HUES64 (cell line): Measurements from ENCODE around the gene IL17RB.

ENCODE experiments used
- H3K27ac ChIP-seq: 2 replicates; pipeline ENCODE4 v1.7.0; 2013; ENCODE audit warnings: low read depth, low read length, inconsistent platforms
- H3K27me3 ChIP-seq: 2 replicates; pipeline ENCODE4 v1.6.1; 2013; ENCODE audit warnings: mild to moderate bottlenecking, low read length; ENCODE audit not compliant: insufficient read depth
- H3K36me3 ChIP-seq: 2 replicates; pipeline ENCODE4 v1.6.1; 2013; ENCODE audit warnings: mild to moderate bottlenecking, low read length; ENCODE audit not compliant: insufficient read depth
- H3K4me1 ChIP-seq: 2 replicates; pipeline ENCODE4 v1.6.1; 2013; ENCODE audit warnings: mild to moderate bottlenecking, low read length, moderate library complexity; ENCODE audit not compliant: insufficient read depth
- H3K4me3 ChIP-seq: 2 replicates; pipeline ENCODE4 v1.5.1; 2013; ENCODE audit warnings: mild to moderate bottlenecking, low read length, moderate library complexity
- H3K9ac ChIP-seq: 2 replicates; pipeline ENCODE4 v1.6.1; 2013; ENCODE audit warnings: mild to moderate bottlenecking, low read depth, low read length
- H3K9me3 ChIP-seq: 2 replicates; pipeline ENCODE4 v1.6.1; 2013; ENCODE audit warnings: low read depth, low read length; ENCODE audit not compliant: insufficient read depth
- WGBS: fragments of 150-250, 120-280 bp; methylation state at CpG from one replicate; pipeline ENCODE4 v1.1.7; 2013; ENCODE audit warnings: missing lambda C conversion rate; 5-methylcytosine and 5-hydroxymethylcytosine counted together

The IL17RB gene

GRCh38 chr3:53834429-53835095, 11.8 kb upstream of the IL17RB start:
- no peaks in the 10 kb centered on the region for H3K4me1 ChIP-seq
- WGBS, result 96% methylated on average over 6 of the region's 6 CpGs

DNA sequence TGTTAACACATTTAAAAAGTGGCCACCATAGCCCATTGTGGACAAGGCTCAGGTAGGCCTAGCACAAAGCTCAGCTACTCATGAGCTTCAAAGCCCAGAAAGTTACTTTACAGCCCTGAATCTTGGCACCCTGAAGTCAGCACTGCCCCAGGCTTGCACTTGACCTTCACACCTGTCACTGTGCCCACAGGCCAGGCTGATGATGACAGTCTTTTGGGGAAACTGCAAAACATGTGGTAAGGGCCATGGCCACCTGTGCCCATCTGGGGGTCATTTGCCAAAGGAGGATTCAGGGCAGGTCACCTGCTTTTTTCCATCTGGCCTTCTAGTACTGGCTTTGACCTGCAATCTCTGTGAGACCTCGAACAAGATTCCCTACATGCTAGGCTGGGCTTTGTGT, 11.1 kb upstream of the IL17RB start:
- H3K27me3 ChIP-seq, result no peaks in the 10 kb centered on the region
- no peaks in the 10 kb centered on the region for H3K4me1 ChIP-seq
- WGBS, result 95% methylated on average over 1 of the region's 1 CpG
- H3K4me3 ChIP-seq, result no peak overlapping the region
- H3K36me3 ChIP-seq, result peaks cover 5% of the 10 kb centered on the region; the same call in 1 of the 2 replicates
- no peak overlapping the region for H3K27ac ChIP-seq
- no peak overlapping the region for H3K9ac ChIP-seq
- H3K9me3 ChIP-seq, result no peaks in the 10 kb centered on the region

More at GRCh38 chr3:53834429-53835095, 11.8 kb upstream of the IL17RB start:
- peaks cover 5% of the 10 kb centered on the region; the same call in 1 of the 2 replicates for H3K36me3 ChIP-seq
- H3K9me3 ChIP-seq, result no peaks in the 10 kb centered on the region
- H3K4me3 ChIP-seq, result no peak overlapping the region
- H3K27me3 ChIP-seq, result no peaks in the 10 kb centered on the region
- no peak overlapping the region for H3K27ac ChIP-seq
- no peak overlapping the region for H3K9ac ChIP-seq

GRCh38 chr3:53836084-53836872, 10.1 kb upstream of the IL17RB start:
- Histone ChIP-seq H3K36me3 (peaks cover 5% of the 10 kb centered on the region; the same call in 1 of the 2 replicates), H3K4me1 (no peaks in the 10 kb centered on the region), H3K4me3 (no peak overlapping the region), H3K9me3 (no peaks in the 10 kb centered on the region), H3K9ac (no peak overlapping the region), H3K27me3 (no peaks in the 10 kb centered on the region), H3K27ac (no peak overlapping the region)
- WGBS, result 94% methylated on average over 9 of the region's 9 CpGs

DNA sequence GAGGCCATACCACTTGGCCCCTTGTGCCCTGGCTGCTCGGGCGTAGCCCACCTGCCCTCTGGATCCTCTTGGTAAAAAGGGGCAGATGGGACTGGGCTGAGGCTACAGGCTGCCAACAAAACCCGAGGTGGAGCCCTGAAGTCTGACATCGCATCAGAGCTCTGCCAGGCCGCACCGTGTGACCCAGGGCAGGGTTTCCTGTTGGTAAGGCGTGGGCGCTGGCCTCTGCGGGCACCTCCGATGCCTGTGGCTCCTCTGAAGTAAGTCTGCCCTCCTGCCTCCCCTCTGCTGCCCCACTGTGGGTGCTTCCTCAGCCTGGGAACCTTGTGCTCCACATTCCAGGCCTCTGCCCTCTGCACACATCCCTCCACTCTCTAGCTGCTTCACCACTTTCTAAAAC, 9.0 kb upstream of the IL17RB start:
- no peak overlapping the region for H3K27ac ChIP-seq
- WGBS, result 96% methylated on average over 10 of the region's 10 CpGs
- 0 out of 2 replicates have a peak, but pooled peaks cover under 1% of the 10 kb centered on the region for H3K4me1 ChIP-seq
- peaks cover 5% of the 10 kb centered on the region; the same call in 1 of the 2 replicates for H3K36me3 ChIP-seq
- no peak overlapping the region for H3K4me3 ChIP-seq
- H3K9me3 ChIP-seq, result no peaks in the 10 kb centered on the region
- no peak overlapping the region for H3K9ac ChIP-seq
- H3K27me3 ChIP-seq, result no peaks in the 10 kb centered on the region

DNA sequence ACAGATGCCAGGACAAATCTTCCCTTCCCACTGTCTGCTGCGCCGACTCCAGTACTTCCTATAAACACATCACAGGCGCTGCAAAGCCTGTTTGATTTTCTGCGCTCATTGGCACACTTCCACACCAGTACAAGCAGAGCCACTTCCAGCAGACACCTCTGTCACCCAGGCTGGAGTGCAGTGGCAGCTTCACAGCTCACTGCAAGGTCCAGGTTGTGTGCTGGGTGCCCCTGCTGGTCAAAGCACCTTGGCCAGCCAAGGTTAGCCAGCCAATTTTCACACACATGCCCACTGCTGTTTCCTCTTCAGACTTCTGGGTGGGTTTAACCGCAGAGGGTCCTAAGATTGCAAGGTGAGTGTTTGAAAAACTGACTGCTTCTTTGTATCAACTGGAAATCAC, 5.1 kb upstream of the IL17RB start:
- H3K36me3 ChIP-seq, result peaks cover 5% of the 10 kb centered on the region; the same call in 1 of the 2 replicates
- no peaks in the 10 kb centered on the region for H3K9me3 ChIP-seq
- WGBS, result 97% methylated on average over 5 of the region's 5 CpGs
- peaks cover 11% of the 10 kb centered on the region for H3K4me1 ChIP-seq
- peaks cover 2% of the 10 kb centered on the region; the same call in 1 of the 2 replicates for H3K27me3 ChIP-seq
- no peak overlapping the region for H3K4me3 ChIP-seq
- H3K27ac ChIP-seq, result no peak overlapping the region
- H3K9ac ChIP-seq, result no peak overlapping the region

DNA sequence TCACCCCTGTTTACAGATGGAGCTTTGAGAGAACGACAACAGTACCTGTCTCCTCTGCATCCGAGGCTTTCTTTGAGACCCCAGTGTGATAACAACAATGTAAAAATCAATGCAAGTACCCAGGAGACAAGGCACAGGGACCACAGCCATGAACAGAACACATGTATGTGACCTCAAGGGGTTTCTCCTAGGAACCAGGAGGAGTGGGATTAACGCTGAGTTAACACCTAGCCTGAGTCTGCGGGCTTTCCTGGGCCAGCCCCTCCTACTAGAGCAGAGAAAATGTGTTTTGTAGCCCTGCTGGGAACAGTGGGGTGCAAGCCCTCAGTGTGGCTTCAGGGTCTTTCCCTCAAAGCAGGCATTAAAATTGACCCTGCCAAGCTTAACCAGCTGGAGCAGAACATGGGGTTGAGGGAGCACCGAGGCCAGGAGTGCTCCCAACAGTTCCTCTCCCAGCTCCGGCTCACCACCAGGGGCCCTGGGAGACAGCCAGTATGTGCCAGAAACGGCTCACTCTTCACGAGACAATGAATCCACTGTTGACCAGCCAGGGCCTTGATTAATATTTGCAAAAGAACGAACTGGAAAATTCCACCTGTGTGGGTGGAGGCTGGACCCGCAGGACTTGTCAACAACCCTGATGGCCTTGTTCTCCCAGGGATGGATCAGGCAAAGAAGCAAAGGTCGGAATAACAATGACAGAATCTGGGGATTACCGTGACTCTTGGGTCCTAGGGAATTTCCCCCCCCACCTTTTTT, 3.8 kb upstream of the IL17RB start:
- Histone ChIP-seq H3K36me3 (peaks cover 5% of the 10 kb centered on the region; the same call in 1 of the 2 replicates), H3K27me3 (peaks cover 16% of the 10 kb centered on the region), H3K9ac (no peak overlapping the region), H3K4me1 (peaks cover 11% of the 10 kb centered on the region), H3K27ac (no peak overlapping the region; the same call in 1 of the 2 replicates), H3K4me3 (no peak overlapping the region), H3K9me3 (no peaks in the 10 kb centered on the region; the same call in 1 of the 2 replicates)
- 47% methylated on average over 12 of the region's 12 CpGs for WGBS

DNA sequence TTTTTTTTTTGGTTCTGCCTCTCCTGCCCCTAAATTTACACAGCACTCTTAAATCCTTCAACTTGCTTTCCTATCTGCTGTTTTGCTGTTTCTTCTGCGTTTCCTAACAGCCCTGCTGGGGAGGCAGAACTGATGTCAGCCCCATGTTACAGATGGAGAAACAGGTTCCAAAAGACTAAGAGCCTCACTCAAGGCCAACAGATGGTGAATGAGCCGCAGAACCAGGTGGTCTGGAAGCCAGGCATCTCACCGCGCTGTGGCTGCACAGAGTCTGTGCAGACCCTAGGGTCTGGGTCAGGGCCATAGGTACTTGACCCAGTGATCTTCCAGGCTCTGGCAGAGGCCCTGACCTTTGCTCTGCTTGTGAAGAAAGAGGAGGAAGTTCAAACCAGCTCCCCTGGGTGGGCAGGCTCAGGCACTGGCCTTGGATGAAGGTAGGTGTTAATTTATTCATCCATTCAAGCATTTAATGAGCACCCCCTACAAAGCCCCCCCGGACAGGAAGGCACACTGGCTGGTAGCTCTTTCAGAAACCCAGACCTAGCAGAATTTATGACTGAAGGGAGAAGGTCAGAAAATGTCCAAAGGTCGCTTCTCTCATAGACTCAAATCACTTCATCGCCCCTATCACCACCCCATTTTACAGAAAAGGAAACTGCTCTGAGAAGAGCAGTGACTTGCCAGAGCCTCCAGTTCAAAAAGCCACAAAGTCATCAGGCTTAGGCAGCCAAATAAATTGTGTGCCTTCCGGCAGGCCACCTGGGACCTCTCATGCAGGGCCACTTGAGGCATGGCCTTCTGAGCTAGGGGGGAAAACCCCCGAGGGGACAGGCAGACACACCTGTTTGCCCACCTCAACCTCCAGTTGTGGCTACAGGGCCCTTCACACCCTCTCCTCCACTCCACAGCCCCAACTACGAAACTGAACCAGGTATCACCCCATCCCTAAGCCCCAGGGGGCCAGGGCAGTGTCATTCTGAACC, 2.9 kb upstream of the IL17RB start:
- Histone ChIP-seq H3K4me1 (peaks cover 11% of the 10 kb centered on the region), H3K27me3 (peaks cover 22% of the 10 kb centered on the region), H3K9me3 (no peaks in the 10 kb centered on the region; the same call in 1 of the 2 replicates), H3K27ac (peak overlapping the region; percentile 28; the same call in 1 of the 2 replicates), H3K4me3 (no peak overlapping the region), H3K36me3 (peaks cover 5% of the 10 kb centered on the region; the same call in 1 of the 2 replicates), H3K9ac (no peak overlapping the region)
- WGBS, result 83% methylated on average over 9 of the region's 10 CpGs

GRCh38 chr3:53844262-53845102, 1.9 kb upstream of the IL17RB start:
- no peaks in the 10 kb centered on the region; the same call in 1 of the 2 replicates for H3K9me3 ChIP-seq
- WGBS, result 89% methylated on average over 9 of the region's 9 CpGs
- H3K4me3 ChIP-seq, result no peak overlapping the region
- H3K9ac ChIP-seq, result no peak overlapping the region
- peaks cover 11% of the 10 kb centered on the region for H3K4me1 ChIP-seq
- no peak overlapping the region for H3K27ac ChIP-seq
- H3K27me3 ChIP-seq, result peaks cover 22% of the 10 kb centered on the region
- peaks cover under 1% of the 10 kb centered on the region; the same call in 1 of the 2 replicates for H3K36me3 ChIP-seq

- Histone ChIP-seq H3K9me3 (no peaks in the 10 kb centered on the region; the same call in 1 of the 2 replicates), H3K36me3 (peaks cover 4% of the 10 kb centered on the region; the same call in 1 of the 2 replicates), H3K27ac (peak overlapping the region; percentile 77; the same call in 1 of the 2 replicates), H3K9ac (peak overlapping the region; percentile 82), H3K27me3 (peaks cover 22% of the 10 kb centered on the region), H3K4me3 (peak overlapping the region; percentile 78), H3K4me1 (peaks cover 11% of the 10 kb centered on the region)
- WGBS, result 16% methylated on average over 25 of the region's 25 CpGs
Observed at GRCh38 chr3:53845103-53845880, 1.1 kb upstream of the IL17RB start.
